Erythroblast (primary cell): Measurements from ENCODE around the gene HOXB13.

Experiments
- GATA1 ChIP-seq: IDR thresholded peaks from 2 replicates; pipeline ENCODE4 v1.6.1; 2011; ENCODE audit warnings: low read depth, mild to moderate bottlenecking, control low read depth, low read length, moderate library complexity
- POLR2A ChIP-seq: IDR thresholded peaks from 2 replicates; pipeline ENCODE4 v1.6.1; 2011; ENCODE audit warnings: mild to moderate bottlenecking, low read length

GRCh38 chr17:48751172-48751571 lies 22.6 kb upstream of the HOXB13 start:
- TF ChIP-seq POLR2A (no peak), GATA1 (no peak)
